Breast epithelium (tissue), 3 donors: ENCODE data around the gene LIM2.

Experiments
- POLR2A ChIP-seq: fragments of 450-650 bp; IDR thresholded peaks from one replicate; pipeline ENCODE4 v1.6.1; 2016; ENCODE audit warnings: antibody characterized with exemption, mild to moderate bottlenecking, moderate library complexity
- TF ChIP-seq, protein P1 (sequence below), 3 donors: fragments of 450-650 bp; IDR thresholded peaks; one replicate each; pipeline ENCODE4 v1.5.1; 2016 to 2017; ENCODE audit warnings: antibody characterized with exemption in 3 of 3, mild to moderate bottlenecking in 3 of 3, moderate library complexity in 3 of 3

DNA sequence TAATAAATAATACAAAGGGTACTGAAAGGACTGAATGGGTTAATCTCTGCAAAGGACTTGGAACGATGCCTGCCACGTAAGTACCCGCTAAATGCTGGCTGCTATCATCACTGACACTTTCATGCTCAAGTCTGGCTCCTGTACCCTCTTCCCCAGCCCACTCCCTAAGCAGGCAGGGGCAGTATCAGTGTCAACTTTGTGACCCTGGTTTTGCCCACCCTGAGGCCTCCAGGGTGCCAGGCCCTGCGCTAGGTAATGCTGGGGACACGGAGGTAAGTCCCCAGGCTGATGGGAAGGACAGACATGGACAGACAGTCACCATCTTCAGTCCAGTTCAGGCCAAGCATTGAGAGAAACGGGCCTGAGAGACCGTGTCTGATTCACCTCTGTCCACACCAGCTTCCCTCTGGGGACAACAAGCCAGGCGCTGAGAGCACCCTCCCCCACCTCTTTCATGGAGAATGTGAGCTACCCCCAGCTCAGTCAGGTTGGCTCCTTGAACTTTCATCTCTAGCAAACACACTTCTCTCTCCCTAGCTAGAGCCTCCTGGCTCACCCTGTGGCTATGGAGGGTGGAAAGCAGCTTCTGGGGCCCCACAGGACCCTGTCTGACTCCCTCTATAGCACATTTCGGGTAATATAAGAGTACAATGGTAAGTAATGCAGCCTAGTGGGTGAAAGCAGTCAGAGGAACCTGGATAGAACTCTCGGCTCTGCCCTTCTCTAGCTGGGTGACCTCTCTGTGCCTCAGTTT is 22.4 kb downstream of the LIM2 start:
- TF ChIP-seq, protein P1, sequence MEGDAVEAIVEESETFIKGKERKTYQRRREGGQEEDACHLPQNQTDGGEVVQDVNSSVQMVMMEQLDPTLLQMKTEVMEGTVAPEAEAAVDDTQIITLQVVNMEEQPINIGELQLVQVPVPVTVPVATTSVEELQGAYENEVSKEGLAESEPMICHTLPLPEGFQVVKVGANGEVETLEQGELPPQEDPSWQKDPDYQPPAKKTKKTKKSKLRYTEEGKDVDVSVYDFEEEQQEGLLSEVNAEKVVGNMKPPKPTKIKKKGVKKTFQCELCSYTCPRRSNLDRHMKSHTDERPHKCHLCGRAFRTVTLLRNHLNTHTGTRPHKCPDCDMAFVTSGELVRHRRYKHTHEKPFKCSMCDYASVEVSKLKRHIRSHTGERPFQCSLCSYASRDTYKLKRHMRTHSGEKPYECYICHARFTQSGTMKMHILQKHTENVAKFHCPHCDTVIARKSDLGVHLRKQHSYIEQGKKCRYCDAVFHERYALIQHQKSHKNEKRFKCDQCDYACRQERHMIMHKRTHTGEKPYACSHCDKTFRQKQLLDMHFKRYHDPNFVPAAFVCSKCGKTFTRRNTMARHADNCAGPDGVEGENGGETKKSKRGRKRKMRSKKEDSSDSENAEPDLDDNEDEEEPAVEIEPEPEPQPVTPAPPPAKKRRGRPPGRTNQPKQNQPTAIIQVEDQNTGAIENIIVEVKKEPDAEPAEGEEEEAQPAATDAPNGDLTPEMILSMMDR (IDR thresholded peaks at IDR 0.05) = no peak
- TF ChIP-seq POLR2A = no peak
